GM13977 (cell line): ENCODE results near the gene GOLGA6A.
"Not testable (repeated sequence)": the region's sequence is repeated elsewhere in the genome, so short reads cannot be mapped to it uniquely, and the experiment has no call there.

Source experiments
- DNase-seq: peaks from one replicate; pipeline ENCODE4 v3.0.0; 2012; ENCODE audit warnings: low spot score
- in situ Hi-C: fragments of 300-500 bp; cut with MboI; formaldehyde crosslinking; loops from one replicate; pipeline ENCODE4 v1.12.0; 2022; ENCODE audit warnings: low sequenced_read_pairs, low pct_unique_long_range_greater_than_20kb, mixed read lengths, inconsistent platforms; ENCODE audit not compliant: unreplicated experiment
- TF ChIP-seq, protein P1 (sequence below): IDR thresholded peaks from 2 replicates; pipeline ENCODE4 v1.5.1; 2012; ENCODE audit warnings: mild to moderate bottlenecking, control low read depth; ENCODE audit not compliant: insufficient read depth; ENCODE audit errors: extremely low read depth, missing control alignments

The GOLGA6A gene

DNA sequence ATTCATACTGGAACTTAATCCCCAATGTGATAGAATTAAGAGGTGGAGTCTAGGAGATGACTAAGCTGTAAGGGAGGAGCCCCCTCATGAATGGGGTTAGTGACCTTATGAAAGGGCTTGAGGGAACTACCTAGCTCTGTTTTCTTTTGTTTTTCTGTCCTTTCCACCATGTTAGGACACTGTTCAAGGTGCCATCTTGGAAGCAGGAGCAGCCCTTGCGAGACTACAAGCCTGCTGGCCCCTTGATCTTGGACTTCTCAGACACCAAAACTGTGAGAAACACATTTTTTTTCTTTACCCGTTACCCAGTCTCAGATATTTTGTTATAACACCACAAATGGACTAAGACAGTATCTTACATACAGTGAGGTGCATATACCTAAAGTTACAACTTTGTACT lies 26.5 kb downstream of the GOLGA6A start:
- in situ Hi-C loops = no loop called here
- TF ChIP-seq, protein P1, sequence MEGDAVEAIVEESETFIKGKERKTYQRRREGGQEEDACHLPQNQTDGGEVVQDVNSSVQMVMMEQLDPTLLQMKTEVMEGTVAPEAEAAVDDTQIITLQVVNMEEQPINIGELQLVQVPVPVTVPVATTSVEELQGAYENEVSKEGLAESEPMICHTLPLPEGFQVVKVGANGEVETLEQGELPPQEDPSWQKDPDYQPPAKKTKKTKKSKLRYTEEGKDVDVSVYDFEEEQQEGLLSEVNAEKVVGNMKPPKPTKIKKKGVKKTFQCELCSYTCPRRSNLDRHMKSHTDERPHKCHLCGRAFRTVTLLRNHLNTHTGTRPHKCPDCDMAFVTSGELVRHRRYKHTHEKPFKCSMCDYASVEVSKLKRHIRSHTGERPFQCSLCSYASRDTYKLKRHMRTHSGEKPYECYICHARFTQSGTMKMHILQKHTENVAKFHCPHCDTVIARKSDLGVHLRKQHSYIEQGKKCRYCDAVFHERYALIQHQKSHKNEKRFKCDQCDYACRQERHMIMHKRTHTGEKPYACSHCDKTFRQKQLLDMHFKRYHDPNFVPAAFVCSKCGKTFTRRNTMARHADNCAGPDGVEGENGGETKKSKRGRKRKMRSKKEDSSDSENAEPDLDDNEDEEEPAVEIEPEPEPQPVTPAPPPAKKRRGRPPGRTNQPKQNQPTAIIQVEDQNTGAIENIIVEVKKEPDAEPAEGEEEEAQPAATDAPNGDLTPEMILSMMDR = no peak
- no peak for DNase-seq

DNA sequence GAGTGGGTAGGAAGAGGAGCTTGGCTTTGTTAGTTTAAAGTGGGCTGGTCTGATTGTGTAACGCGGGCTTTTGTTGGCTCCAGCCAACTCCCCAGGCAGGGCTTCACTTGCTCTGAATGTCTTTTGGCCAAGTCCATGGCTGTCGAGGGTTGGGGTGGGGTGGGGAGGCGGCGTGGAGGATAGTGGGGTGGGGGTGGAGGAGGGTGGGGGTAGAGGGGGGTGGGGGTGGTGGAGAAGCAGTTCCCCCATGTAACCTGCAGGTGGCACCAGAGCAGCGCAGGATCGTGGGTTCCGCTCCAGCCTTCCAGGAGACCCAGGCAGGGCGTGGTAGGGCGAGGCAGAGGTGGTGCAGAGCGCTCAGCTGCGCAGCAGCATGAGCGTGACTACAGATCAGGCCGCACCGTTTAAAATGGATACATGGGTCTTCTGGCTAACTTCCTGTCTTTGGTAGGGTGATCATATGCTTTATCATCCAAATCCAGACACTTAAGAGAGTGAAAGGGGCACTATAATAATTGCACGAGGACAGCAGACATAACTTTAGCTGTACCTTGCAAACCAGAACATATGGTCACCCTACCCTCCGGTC lies 28.3 kb downstream of the GOLGA6A start:
- DNase-seq = peak; percentile 74
- TF ChIP-seq, protein P1 = peak; percentile 62
- in situ Hi-C loops = no loop called here

DNA sequence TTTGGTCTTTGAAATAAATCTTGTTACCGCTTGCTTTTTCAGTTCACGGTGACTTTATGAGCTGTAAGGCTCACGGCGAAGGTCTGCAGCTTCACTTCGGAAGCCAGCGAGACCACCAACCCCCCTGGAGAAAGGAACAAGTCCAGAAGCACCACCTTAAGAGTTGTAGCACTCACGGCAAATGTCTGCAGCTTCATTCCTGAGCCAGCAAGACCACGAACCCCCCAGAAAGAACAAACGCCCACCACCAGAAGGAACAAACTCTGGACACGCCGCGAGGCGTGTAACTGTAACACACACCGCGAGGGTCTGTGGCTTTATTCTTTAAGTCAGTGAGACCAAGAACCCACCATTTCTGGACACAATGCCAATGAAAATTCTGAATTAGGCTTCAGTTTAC lies 28.8 kb downstream of the GOLGA6A start:
- DNase-seq = no peak
- TF ChIP-seq, protein P1 = no peak
- in situ Hi-C loops = no loop called here

DNA sequence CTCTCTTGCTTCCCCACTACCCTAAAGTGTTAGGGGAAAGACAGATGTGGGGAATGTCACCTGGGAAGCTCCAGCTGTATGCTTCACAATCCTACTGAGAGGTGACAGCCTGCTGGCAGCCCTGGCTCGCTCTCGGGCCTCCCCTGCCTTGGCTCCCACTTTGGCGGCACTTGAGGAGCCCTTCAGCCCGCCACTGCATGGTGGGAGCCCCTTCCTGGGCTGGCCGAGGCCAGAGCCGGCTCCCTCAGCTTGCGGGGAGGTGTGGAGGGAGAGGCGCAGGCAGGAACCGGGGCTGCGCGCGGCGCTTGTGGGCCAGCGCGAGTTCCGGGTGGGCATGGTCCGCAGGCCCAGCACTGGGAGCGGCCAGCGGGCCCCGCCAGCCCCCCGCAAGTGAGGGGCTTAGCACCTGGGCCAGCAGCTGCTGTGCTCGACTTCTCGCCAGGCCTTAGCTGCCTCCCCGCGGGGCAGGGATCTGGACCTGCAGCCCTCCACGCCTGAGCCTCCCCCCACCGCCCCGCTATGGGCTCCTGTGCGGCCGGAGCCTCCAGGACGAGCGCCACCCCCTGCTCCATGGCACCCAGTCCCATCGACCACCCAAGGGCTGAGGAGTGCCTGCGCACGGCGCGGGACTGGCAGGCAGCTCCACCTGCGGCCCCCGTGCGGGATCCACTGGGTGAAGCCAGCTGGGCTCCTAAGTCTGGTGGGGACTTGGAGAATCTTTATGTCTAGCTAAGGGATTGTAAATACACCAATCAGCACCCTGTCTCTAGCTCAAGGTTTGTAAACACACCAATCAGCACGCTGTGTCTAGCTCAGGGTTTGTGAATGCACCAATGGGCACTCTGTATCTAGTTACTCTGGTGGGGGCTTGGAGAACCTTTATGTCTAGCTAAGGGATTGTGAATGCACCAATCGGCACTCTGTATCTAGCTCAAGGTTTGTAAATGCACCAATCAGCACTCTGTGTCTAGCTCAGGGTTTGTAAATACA lies 29.8 kb downstream of the GOLGA6A start:
- in situ Hi-C loops, DNase-seq: not testable (repeated sequence)

DNA sequence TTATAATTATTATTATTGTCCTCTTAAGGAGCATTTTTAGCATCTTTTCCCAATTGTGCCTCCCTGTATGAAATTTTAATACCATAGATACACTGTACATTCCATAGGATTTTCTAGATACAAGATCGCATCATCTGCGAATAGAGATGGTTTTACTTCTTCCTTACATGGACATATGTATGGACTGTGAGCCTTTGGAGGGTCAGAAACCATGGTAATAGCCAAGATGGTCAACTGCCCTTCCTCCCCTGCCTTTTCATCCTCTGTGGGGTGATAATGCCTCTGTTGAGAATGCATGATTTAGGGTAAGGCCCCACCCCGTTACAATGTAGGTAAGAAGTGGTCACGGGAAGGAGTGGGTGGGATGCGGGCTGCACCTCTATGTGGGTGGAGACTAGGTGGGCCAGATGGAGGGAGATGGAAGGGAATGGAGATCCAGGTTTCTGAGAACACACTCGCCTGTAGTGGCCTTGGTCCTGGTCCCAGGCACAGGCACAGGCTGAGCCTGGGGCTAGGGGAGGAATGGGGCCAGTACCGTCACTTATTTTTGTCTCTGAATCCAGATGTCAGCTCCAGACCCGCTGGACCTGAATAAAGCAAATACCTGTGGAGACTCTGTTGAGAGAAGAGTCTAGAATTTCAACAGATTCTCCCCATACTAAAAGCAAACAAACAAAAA lies 31.7 kb downstream of the GOLGA6A start:
- TF ChIP-seq, protein P1 = no peak
- in situ Hi-C loops = no loop called here
- no peak for DNase-seq

DNA sequence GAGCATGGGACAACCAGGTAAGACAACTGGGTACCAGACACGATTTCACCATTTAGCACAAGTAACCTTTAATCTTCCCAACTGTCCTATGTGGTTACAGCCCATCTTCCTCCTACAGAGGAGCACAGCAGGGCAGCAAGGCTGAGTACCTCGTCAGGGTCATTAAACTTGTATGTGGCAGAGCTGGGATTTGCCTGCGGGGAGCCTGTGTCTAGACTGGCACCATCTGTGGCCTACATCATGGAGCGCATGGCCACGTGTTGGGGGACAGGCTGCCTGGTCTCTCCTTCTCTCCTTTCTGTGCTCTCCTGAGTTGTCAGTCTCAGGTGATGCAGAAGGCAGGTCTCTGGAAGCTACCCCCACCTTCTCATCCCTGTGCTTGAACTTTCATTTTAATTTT lies 32.2 kb downstream of the GOLGA6A start:
- no peak for DNase-seq
- in situ Hi-C loops = no loop called here

More for the DNA sequence above, 32.2 kb downstream of the GOLGA6A start:
- TF ChIP-seq, protein P1 = no peak
